ENCODE data around the gene SPATA16. TPM values are rescaled to one million over a fixed set of nuclear protein-coding genes. Genes with fewer than 3 reads are reported as not detected.

The SPATA16 gene
- total RNA-seq, 4 donors from 2014 or later: not detected

DNA sequence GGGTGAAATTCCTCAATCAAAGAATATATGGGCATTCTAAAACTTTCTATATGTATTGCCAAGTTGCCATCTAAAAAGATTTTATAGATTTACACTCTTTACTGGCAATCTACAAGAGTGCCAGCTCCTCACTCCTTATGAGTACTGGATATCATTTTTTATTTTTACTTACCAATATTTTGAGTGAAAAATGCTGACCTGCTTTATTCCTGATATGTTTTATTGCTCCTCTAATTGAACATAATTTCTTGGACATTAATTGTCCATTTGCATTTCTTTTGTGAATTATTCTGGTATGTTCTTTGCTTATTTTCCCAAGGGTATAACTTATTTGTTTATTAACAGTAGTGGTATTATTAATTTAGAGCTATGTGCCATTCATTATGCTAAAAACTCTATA lies 293.7 kb downstream of the SPATA16 start:
- H3K4me1 ChIP-seq: no peaks in the 10 kb centered on the region
- no peak overlapping the region for H3K4me3 ChIP-seq
- no peak overlapping the region for H3K27ac ChIP-seq
- TF ChIP-seq EP300 (IDR thresholded peaks at IDR 0.05): no peak
- TF ChIP-seq POLR2A (IDR thresholded peaks at IDR 0.05): no peak
- no peak for TF ChIP-seq CTCF (IDR thresholded peaks at IDR 0.05)
- TF ChIP-seq POLR2AphosphoS5 (IDR thresholded peaks at IDR 0.05): no peak
- DNase-seq (ENCODE audit: low spot score in 2 of 2): no peak
- no peaks in the 10 kb centered on the region for H3K9me3 ChIP-seq
- H3K36me3 ChIP-seq: no peaks in the 10 kb centered on the region
- H3K27me3 ChIP-seq: no peaks in the 10 kb centered on the region

- Histone ChIP-seq H3K27me3 (no peaks in the 10 kb centered on the region), H3K4me1 (no peaks in the 10 kb centered on the region), H3K9me3 (no peaks in the 10 kb centered on the region), H3K4me3 (no peak overlapping the region), H3K36me3 (no peaks in the 10 kb centered on the region), H3K27ac (no peak overlapping the region)
- 76% methylated on average over 2 of the region's 2 CpGs for WGBS
- TF ChIP-seq POLR2AphosphoS5 (IDR thresholded peaks at IDR 0.05): no peak
- TF ChIP-seq EP300 (IDR thresholded peaks at IDR 0.05): no peak
- TF ChIP-seq POLR2A (IDR thresholded peaks at IDR 0.05): no peak
- TF ChIP-seq CTCF (IDR thresholded peaks at IDR 0.05): no peak
- no peak for DNase-seq (ENCODE audit: low spot score in 2 of 2)
Measured at GRCh38 chr3:172846706-172847105, 294.3 kb downstream of the SPATA16 start.

DNA sequence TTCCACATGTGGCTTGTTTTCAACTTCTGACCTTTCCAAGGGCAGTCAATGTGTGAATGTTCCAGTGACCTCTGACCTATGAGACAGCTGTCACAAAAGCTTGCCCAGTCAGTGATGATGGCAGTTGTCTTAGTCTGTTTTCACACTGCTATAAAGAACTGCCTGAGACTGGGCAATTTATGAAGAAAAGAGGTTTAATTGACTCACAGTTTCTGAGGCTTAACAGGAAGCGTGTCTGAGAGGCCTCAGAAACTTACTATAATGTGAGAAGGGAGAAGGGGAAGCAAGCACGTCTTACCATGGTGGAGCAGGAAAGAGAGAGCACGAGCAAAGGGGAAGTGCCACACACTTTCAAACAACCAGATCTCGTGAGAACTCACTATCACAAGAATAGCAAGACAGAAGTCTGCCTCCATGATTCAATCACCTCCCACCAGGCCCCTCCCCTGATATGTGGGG lies 294.9 kb downstream of the SPATA16 start:
- H3K4me3 ChIP-seq: no peak overlapping the region
- WGBS: 76% methylated on average over 4 of the region's 4 CpGs
- no peak overlapping the region for H3K27ac ChIP-seq
- no peak for TF ChIP-seq POLR2AphosphoS5 (IDR thresholded peaks at IDR 0.05)
- no peak for TF ChIP-seq CTCF (IDR thresholded peaks at IDR 0.05)
- TF ChIP-seq EP300 (IDR thresholded peaks at IDR 0.05): no peak
- TF ChIP-seq POLR2A (IDR thresholded peaks at IDR 0.05): no peak
- H3K9me3 ChIP-seq: no peaks in the 10 kb centered on the region
- H3K36me3 ChIP-seq: no peaks in the 10 kb centered on the region
- no peak for DNase-seq (ENCODE audit: low spot score in 2 of 2)
- H3K27me3 ChIP-seq: no peaks in the 10 kb centered on the region
- no peaks in the 10 kb centered on the region for H3K4me1 ChIP-seq

GRCh38 chr3:172844428-172844827 lies 296.6 kb downstream of the SPATA16 start:
- Histone ChIP-seq H3K36me3 (no peaks in the 10 kb centered on the region), H3K27ac (no peak overlapping the region), H3K9me3 (no peaks in the 10 kb centered on the region), H3K27me3 (no peaks in the 10 kb centered on the region), H3K4me1 (no peaks in the 10 kb centered on the region), H3K4me3 (no peak overlapping the region)
- no peak for DNase-seq (ENCODE audit: low spot score in 2 of 2)
- TF ChIP-seq POLR2A (IDR thresholded peaks at IDR 0.05): no peak
- no peak for TF ChIP-seq POLR2AphosphoS5 (IDR thresholded peaks at IDR 0.05)
- TF ChIP-seq EP300 (IDR thresholded peaks at IDR 0.05): no peak
- no peak for TF ChIP-seq CTCF (IDR thresholded peaks at IDR 0.05)
- 73% methylated on average over 4 of the region's 4 CpGs for WGBS

GRCh38 chr3:172840913-172841312 lies 300.1 kb downstream of the SPATA16 start:
- 48% methylated on average over 4 of the region's 4 CpGs for WGBS
- DNase-seq (ENCODE audit: low spot score in 2 of 2): no peak
- no peaks in the 10 kb centered on the region for H3K4me1 ChIP-seq
- TF ChIP-seq POLR2AphosphoS5 (IDR thresholded peaks at IDR 0.05) (no peak), POLR2A (IDR thresholded peaks at IDR 0.05) (no peak), EP300 (IDR thresholded peaks at IDR 0.05) (no peak), CTCF (IDR thresholded peaks at IDR 0.05) (no peak)
- H3K4me3 ChIP-seq: no peak overlapping the region
- H3K9me3 ChIP-seq: no peaks in the 10 kb centered on the region
- no peak overlapping the region for H3K27ac ChIP-seq
- no peaks in the 10 kb centered on the region for H3K36me3 ChIP-seq
- no peaks in the 10 kb centered on the region for H3K27me3 ChIP-seq

Measured in suprapubic skin (tissue), 4 donors.